CD4-positive, alpha-beta memory T cell (primary cell): Measurements from ENCODE around the gene MAP2K3. TPM values are rescaled to one million over a fixed set of nuclear protein-coding genes. Genes with fewer than 3 reads are reported as not detected.
A peak's percentile ranks its signal among the peaks of the same experiment; 100 is the strongest.

Experiments
- CTCF ChIA-PET: fragments of 350-600 bp; sonication (Branson Sonifier 250); formaldehyde crosslinking; loops from one replicate; lab custom pipeline; 2021; ENCODE audit warnings: inconsistent platforms; ENCODE audit not compliant: partially characterized antibody; lab: Charles Lee
- POLR2A ChIA-PET: fragments of 350-600 bp; sonication (Branson Sonifier 250); formaldehyde crosslinking; loops from one replicate; lab custom pipeline; 2021; ENCODE audit not compliant: partially characterized antibody; lab: Charles Lee
- DNase-seq, 5 donors: peaks; one replicate each; pipeline versions ENCODE4 v3.0.0 to v3.0.0-alpha.2; 2020 to 2022; ENCODE audit warnings: mixed read lengths in 1 of 5
- H3K27ac ChIP-seq: one replicate; pipeline ENCODE4 v1.7.0; 2013; ENCODE audit warnings: low read depth, low read length
- H3K27me3 ChIP-seq: 2 replicates; pipeline ENCODE4 v1.7.0; 2013; ENCODE audit warnings: mild to moderate bottlenecking, low read length, moderate library complexity; ENCODE audit not compliant: insufficient read depth
- H3K36me3 ChIP-seq: 2 replicates; pipeline ENCODE4 v1.7.0; 2013; ENCODE audit warnings: mild to moderate bottlenecking, low read length, moderate library complexity; ENCODE audit not compliant: insufficient read depth
- H3K4me1 ChIP-seq: 2 replicates; pipeline ENCODE4 v1.7.0; 2013; ENCODE audit warnings: mild to moderate bottlenecking, low read length, moderate library complexity; ENCODE audit not compliant: insufficient read depth
- H3K4me3 ChIP-seq, 2 donors: one replicate each; pipeline ENCODE4 v1.7.0; 2013; ENCODE audit warnings: low read length in 2 of 2, mild to moderate bottlenecking in 1 of 2
- H3K9me3 ChIP-seq, 2 donors: one replicate each; pipeline ENCODE4 v1.7.0; 2013; ENCODE audit warnings: low read length in 2 of 2, control low read depth in 1 of 2; ENCODE audit not compliant: control insufficient read depth in 1 of 2
- H3K27ac Mint-ChIP-seq, 7 donors: one replicate each; pipeline ENCODE4 v1.8.0; 2020 to 2021; ENCODE audit warnings: mixed read lengths in 7 of 7, mild to moderate bottlenecking in 6 of 7, inconsistent platforms in 3 of 7, moderate library complexity in 3 of 7
- H3K27me3 Mint-ChIP-seq, 2 donors: one replicate each; pipeline ENCODE4 v1.8.0; 2020 to 2021; ENCODE audit warnings: mixed read lengths in 2 of 2
- H3K36me3 Mint-ChIP-seq, 2 donors: one replicate each; pipeline ENCODE4 v1.8.0; 2020 to 2021; ENCODE audit warnings: mixed read lengths in 2 of 2, inconsistent platforms in 1 of 2, mild to moderate bottlenecking in 1 of 2
- H3K4me1 Mint-ChIP-seq, 4 donors: one replicate each; pipeline ENCODE4 v1.8.0; 2020 to 2021; ENCODE audit warnings: mixed read lengths in 4 of 4, mild to moderate bottlenecking in 1 of 4
- H3K4me3 Mint-ChIP-seq, 8 donors: one replicate each; pipeline ENCODE4 v1.8.0; 2020 to 2021; ENCODE audit warnings: mixed read lengths in 8 of 8, mild to moderate bottlenecking in 7 of 8, moderate library complexity in 6 of 8, inconsistent platforms in 3 of 8
- H3K9me3 Mint-ChIP-seq, 8 donors: one replicate each; pipeline ENCODE4 v1.8.0; 2020 to 2021; ENCODE audit warnings: mixed read lengths in 8 of 8, mild to moderate bottlenecking in 5 of 8, inconsistent platforms in 3 of 8, moderate library complexity in 1 of 8
- intact Hi-C: fragments of 100-400 bp; cut with micrococcal nuclease; formaldehyde crosslinking; loops from one replicate; pipeline ENCODE4 v1.15.1; 2023
- polyA plus RNA-seq, 2 donors: library from polyadenylated mRNA; unstranded; fragments of 300-500 nt; fragmentation: Illumina TruSeq; gene quantifications; one replicate each; pipeline ENCODE4 v1.2.3, GENCODE V29; 2021
- total RNA-seq, 2 experiments: library from RNA; stranded (reverse); gene quantifications; one replicate each; pipeline ENCODE4 v1.2.3, GENCODE V29; 2021

MAP2K3 gene
- total and polyA plus RNA-seq, 4 experiments from 2014 or later, result 48.5 to 88.9 (median 57.9) TPM

DNA sequence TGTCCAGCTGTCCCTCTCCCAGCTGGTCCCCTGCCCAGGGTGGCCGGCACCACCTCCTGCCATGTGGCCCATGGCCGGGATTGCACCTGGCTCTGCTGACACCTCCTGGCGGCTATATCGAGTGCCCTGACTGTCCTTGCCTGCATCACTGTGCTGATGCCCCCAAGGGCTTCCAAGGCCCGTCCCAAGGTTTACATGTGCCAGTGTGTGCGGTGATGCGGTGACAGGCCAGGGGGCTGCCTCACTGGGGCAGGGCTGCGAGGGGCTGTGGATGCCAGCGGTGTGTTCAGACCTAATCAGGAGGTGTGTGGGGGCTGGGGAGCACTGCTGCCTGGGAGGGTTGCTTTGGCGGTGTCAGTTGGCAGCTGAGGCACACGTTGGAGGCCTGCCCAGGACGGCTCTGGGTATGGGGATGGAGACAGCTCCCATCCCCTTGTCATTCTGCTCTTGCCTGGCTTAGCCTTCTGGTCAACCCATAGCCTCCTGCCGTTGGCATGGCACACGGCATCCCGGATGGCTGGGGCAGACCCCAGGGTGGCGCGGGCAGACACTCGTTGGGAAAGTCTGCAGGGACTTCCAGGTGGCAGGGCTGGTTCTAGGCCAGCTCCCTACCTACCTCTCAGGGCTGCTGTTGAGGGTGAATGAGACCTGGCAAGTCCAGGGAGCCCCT, 5.5 kb downstream of the MAP2K3 start:
- ChIA-PET CTCF (interaction anchor here (0.6 to 2.3 kb wide), 2 partner anchors 10 to 239 kb away, joined by 4 to 16 read pairs; no protein-coding TSS in a partner anchor), POLR2A (interaction anchor here (1.1 to 1.6 kb wide), 2 partner anchors 11 to 247 kb away, joined by 3 to 5 read pairs; partner anchors contain the start of gene USP22)
- Histone ChIP-seq H3K4me3 (no peak overlapping the region), H3K27me3 (no peaks in the 10 kb centered on the region), H3K4me1 (peaks cover 56% of the 10 kb centered on the region), H3K36me3 (no peaks in the 10 kb centered on the region), H3K27ac (peak overlapping the region; percentile 94), H3K9me3 (no peaks in the 10 kb centered on the region)
- peaks cover 0 to 14% (median 7%) of the 10 kb centered on the region in 8 donors for H3K9me3 Mint-ChIP-seq
- intact Hi-C loops, result no loop called here
- peak in 1 of 5 donors; percentile 31 for DNase-seq
- peak overlapping the region; percentile 24 to 99 (median 59) for H3K27ac Mint-ChIP-seq
- H3K4me3 Mint-ChIP-seq, result no peak overlapping the region
- H3K36me3 Mint-ChIP-seq, result peaks cover 0 to 37% of the 10 kb centered on the region in 2 donors
- peaks cover 0 to 4% of the 10 kb centered on the region in 2 donors for H3K27me3 Mint-ChIP-seq
- peaks cover 35 to 74% (median 54%) of the 10 kb centered on the region in 4 donors for H3K4me1 Mint-ChIP-seq

DNA sequence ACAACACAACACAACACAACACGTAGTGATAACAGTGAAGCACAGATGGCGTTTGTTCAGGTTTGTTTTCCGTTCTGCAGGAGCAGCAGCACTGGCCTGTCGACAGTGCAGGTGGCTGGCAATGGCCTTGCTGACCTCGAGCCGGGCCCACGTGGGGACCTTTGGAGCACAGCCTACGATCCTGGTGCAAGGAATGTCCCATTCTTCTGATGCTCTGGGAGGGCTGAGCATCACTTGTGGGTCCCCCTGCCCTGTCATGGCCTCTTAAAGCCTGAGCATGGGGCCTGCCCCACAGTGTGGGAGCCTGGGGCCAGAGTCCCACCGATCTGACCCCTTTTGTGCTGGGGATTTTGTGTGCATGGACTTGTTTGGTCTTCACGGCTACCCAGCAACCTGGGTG, 6.8 kb downstream of the MAP2K3 start:
- H3K9me3 ChIP-seq, result no peaks in the 10 kb centered on the region
- DNase-seq, result peak in 1 of 5 donors; percentile 31

DNA sequence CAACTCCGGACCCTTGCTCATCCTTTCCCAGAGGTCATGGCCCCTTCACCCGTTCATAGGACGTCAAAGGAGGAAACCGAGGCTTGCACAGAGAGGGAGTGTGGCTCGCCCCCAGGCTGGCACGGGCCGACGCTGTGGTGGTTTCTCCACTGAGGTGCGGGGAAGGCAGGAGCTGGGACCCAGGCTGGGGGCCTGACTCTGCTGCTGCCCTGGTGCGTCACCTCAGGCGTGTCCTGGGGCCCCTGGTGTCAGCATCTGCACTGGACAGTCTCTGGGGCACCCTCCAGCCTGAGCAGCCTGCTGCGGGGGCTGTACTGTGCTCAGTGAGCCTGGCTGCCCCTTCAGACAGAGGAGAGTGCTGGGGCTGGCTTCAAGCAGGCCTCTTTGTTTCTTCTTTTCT, 7.4 kb downstream of the MAP2K3 start:
- H3K36me3 Mint-ChIP-seq, result peaks cover 0 to 23% of the 10 kb centered on the region in 2 donors
- peak overlapping the region in 3 of 7 donors; percentile 69 to 99 (median 78) for H3K27ac Mint-ChIP-seq
- intact Hi-C loops, result no loop called here
- ChIA-PET CTCF (no interaction called here), POLR2A (no interaction called here)
- Histone ChIP-seq H3K4me1 (peaks cover 51% of the 10 kb centered on the region), H3K36me3 (no peaks in the 10 kb centered on the region), H3K4me3 (no peak overlapping the region), H3K27me3 (no peaks in the 10 kb centered on the region), H3K9me3 (no peaks in the 10 kb centered on the region), H3K27ac (no peak overlapping the region)
- no peak overlapping the region for H3K4me3 Mint-ChIP-seq
- H3K27me3 Mint-ChIP-seq, result peaks cover 0 to 4% of the 10 kb centered on the region in 2 donors
- peak in 1 of 5 donors; percentile 29 for DNase-seq
- peaks cover 0 to 17% (median 9%) of the 10 kb centered on the region in 8 donors for H3K9me3 Mint-ChIP-seq
- peaks cover 24 to 60% (median 43%) of the 10 kb centered on the region in 4 donors for H3K4me1 Mint-ChIP-seq

More for the DNA sequence above, 6.8 kb downstream of the MAP2K3 start:
- intact Hi-C loops, result no loop called here
- Mint-ChIP-seq H3K27me3 (peaks cover 0 to 4% of the 10 kb centered on the region in 2 donors), H3K9me3 (peaks cover 0 to 17% (median 8%) of the 10 kb centered on the region in 8 donors), H3K4me3 (no peak overlapping the region), H3K4me1 (peaks cover 29 to 63% (median 48%) of the 10 kb centered on the region in 4 donors), H3K36me3 (peaks cover 0 to 24% of the 10 kb centered on the region in 2 donors), H3K27ac (peak overlapping the region in 5 of 7 donors; percentile 6 to 99 (median 69))
- POLR2A ChIA-PET, result no interaction called here
- no peaks in the 10 kb centered on the region for H3K36me3 ChIP-seq
- CTCF ChIA-PET, result interaction anchor here (2.3 kb wide), 1 partner anchor 11 kb away, joined by 16 read pairs; no protein-coding TSS in a partner anchor
- peaks cover 56% of the 10 kb centered on the region for H3K4me1 ChIP-seq
- H3K27ac ChIP-seq, result no peak overlapping the region
- H3K27me3 ChIP-seq, result no peaks in the 10 kb centered on the region
- no peak overlapping the region for H3K4me3 ChIP-seq

DNA sequence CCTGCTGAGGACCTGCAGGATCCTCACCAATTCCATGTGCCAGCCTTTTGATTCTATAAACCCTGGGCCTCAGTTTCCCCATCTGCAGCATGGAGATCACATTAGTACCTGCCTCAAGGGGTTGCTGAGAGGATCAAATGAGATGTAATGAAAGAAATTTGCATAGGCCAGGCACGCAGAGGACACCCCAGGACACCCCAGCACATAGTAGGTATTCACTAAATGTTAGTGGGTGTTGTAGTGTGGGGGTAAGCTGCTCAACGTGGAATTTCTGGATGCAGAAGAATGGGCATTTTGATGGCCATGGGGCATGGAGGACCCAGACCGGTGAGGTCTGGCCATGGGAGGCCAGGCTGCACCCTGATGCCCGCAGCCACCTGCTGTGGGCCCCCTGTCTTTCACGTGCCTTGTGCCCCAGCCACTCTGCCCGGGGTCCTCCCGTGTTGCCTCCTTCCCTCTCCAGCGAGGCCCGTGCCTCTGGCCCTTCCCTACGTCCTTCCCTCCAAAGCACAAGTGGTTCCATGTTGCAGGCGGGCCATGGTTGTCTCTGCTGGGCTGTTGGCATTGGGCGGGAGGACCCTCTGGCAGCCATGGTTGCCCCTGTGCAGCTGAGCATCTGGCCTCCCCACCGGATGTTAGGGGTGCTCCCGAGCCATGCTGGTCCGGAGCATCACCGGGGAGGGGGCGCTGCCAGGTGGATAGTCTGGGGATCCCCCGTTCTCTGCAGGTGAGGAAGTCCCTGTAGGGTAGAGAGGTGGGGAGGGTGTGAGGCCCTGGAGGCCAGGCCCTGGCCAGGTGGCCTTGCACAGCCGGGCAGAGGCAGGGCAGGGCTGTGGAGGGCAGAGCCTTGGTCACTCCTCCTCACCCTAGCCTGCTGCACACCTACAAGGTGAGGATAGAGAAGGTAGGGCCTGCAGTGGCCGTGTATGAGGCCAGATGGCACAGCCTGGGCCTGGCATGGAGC, 8.6 kb downstream of the MAP2K3 start:
- Histone ChIP-seq H3K9me3 (no peaks in the 10 kb centered on the region), H3K27me3 (no peaks in the 10 kb centered on the region), H3K4me1 (peaks cover 39% of the 10 kb centered on the region), H3K27ac (no peak overlapping the region), H3K36me3 (peaks cover 2% of the 10 kb centered on the region), H3K4me3 (no peak overlapping the region)
- Mint-ChIP-seq H3K4me3 (no peak overlapping the region), H3K4me1 (peaks cover 15 to 47% (median 33%) of the 10 kb centered on the region in 4 donors), H3K9me3 (peaks cover 0 to 17% (median 9%) of the 10 kb centered on the region in 8 donors), H3K27ac (peak overlapping the region in 5 of 7 donors; percentile 31 to 80 (median 58)), H3K27me3 (peaks cover 0 to 4% of the 10 kb centered on the region in 2 donors), H3K36me3 (peaks cover 0 to 21% of the 10 kb centered on the region in 2 donors)
- intact Hi-C loops, result no loop called here
- peak in 1 of 5 donors; percentile 18 for DNase-seq
- ChIA-PET CTCF (no interaction called here), POLR2A (interaction anchor here (0.7 kb wide), 1 partner anchor 13 kb away, joined by 3 read pairs; no protein-coding TSS in a partner anchor)

DNA sequence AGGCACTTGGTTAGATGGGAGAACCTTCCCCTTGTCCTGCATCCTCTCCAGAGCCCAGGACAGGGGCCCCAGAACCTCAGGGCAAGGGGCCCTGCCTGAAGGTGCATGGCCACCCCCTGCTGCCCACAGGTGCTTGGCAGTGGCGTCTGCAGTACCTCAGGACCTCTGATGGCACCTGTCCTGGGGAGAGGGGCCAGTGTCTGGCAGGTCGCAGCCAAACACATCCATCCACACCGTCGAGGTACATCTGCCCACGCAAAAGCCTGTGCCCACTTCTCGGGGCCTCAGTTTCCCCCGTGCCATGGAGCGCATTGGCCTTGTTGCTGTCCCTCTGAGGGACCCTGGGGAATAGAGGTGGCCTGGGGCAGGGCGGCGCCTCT, 9.3 kb downstream of the MAP2K3 start:
- peak in 1 of 5 donors; percentile 24 for DNase-seq
- Mint-ChIP-seq H3K4me3 (no peak overlapping the region), H3K4me1 (peaks cover 11 to 41% (median 28%) of the 10 kb centered on the region in 4 donors), H3K27me3 (peaks cover 0 to 4% of the 10 kb centered on the region in 2 donors), H3K9me3 (peaks cover 0 to 21% (median 9%) of the 10 kb centered on the region in 8 donors), H3K36me3 (peaks cover 0 to 26% of the 10 kb centered on the region in 2 donors), H3K27ac (peak overlapping the region in 3 of 7 donors; percentile 64 to 77 (median 69))
- Histone ChIP-seq H3K27ac (no peak overlapping the region), H3K36me3 (peaks cover 8% of the 10 kb centered on the region), H3K9me3 (no peaks in the 10 kb centered on the region), H3K27me3 (no peaks in the 10 kb centered on the region), H3K4me3 (no peak overlapping the region), H3K4me1 (peaks cover 33% of the 10 kb centered on the region)
- POLR2A ChIA-PET, result no interaction called here
- CTCF ChIA-PET, result no interaction called here
- intact Hi-C loops, result no loop called here

DNA sequence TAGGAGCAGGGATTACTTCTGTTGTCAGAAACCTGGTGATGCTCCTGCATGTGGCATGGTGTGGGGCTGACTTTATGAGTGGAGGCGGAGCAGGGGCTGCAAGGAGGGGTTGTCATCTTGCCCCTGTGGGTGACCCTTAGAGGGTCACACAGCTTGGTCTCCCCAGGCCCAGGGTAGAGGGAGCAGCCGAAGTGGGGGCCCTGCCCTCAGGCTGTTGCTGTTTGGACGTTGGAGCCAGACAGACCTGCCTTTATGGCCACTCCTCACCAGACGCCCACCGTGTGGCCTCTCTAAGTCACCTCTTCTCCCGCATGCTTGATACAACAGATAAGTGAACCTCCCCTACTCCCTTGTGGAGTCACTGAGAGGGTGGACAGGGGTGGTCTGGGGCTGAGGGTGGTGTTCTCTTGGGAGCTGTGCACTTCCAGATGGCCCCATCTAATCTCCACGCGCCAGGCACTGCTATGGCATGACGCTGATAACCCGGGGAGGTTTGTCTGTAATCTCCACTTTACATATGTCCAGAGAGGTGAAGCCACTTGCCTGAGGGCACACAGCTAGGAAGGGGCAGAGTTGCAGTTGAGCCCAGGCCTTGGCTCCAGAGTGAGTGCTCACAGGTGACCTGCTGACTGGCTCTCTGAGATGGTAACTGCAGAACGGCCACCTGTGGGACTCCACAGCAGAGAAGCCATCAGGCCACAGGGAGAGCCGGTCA, 10.0 kb downstream of the MAP2K3 start:
- ChIA-PET CTCF (no interaction called here), POLR2A (no interaction called here)
- H3K27me3 ChIP-seq, result no peaks in the 10 kb centered on the region
- H3K4me3 Mint-ChIP-seq, result peak overlapping the region in 1 of 8 donors; percentile 21
- peaks cover 0 to 4% of the 10 kb centered on the region in 2 donors for H3K27me3 Mint-ChIP-seq
- H3K9me3 ChIP-seq, result no peaks in the 10 kb centered on the region
- peaks cover 26% of the 10 kb centered on the region for H3K4me1 ChIP-seq
- H3K9me3 Mint-ChIP-seq, result peaks cover 0 to 23% (median 9%) of the 10 kb centered on the region in 8 donors
- intact Hi-C loops, result no loop called here
- no peak overlapping the region for H3K4me3 ChIP-seq
- H3K27ac Mint-ChIP-seq, result peak overlapping the region; percentile 44 to 84 (median 73)
- H3K27ac ChIP-seq, result no peak overlapping the region
- H3K36me3 ChIP-seq, result peaks cover 14% of the 10 kb centered on the region
- H3K4me1 Mint-ChIP-seq, result peaks cover 11 to 39% (median 25%) of the 10 kb centered on the region in 4 donors
- peak in 1 of 5 donors; percentile 35 for DNase-seq
- H3K36me3 Mint-ChIP-seq, result peaks cover 0 to 31% of the 10 kb centered on the region in 2 donors
